Measurements from ENCODE around the gene PKIB.

- no peak for TF ChIP-seq CTCF (IDR thresholded peaks at IDR 0.05)
- no peak for TF ChIP-seq POLR2A (IDR thresholded peaks at IDR 0.05)
- no peak for TF ChIP-seq POLR2AphosphoS5 (IDR thresholded peaks at IDR 0.05)
These were observed 87.3 kb downstream of the PKIB start for GRCh38 chr6:122697458-122697857.
